ENCODE results near the gene SPAG16. TPM values are rescaled to one million over a fixed set of nuclear protein-coding genes. Genes with fewer than 3 reads are reported as not detected.

The SPAG16 gene
- polyA plus RNA-seq, 3 donors from 2014 or later, result 9.7 to 18.6 (median 11.5) TPM

GRCh38 chr2:213455316-213456008 is 171.2 kb downstream of the SPAG16 start:
- H3K27me3 Mint-ChIP-seq (ENCODE audit: low read depth in 3 of 3), result peaks cover 0 to 2% (median 0%) of the 10 kb centered on the region in 3 donors
- H3K27ac Mint-ChIP-seq, result no peak overlapping the region
- no peak overlapping the region for H3K4me3 Mint-ChIP-seq
- no peaks in the 10 kb centered on the region for H3K4me1 Mint-ChIP-seq
- DNase-seq, result no peak
- H3K36me3 Mint-ChIP-seq, result no peaks in the 10 kb centered on the region
- peaks cover 0 to 6% (median 3%) of the 10 kb centered on the region in 6 donors for H3K9me3 Mint-ChIP-seq

GRCh38 chr2:213475433-213475832 is 191.2 kb downstream of the SPAG16 start:
- H3K27me3 Mint-ChIP-seq (ENCODE audit: low read depth in 3 of 3), result no peaks in the 10 kb centered on the region
- peaks cover 15 to 42% (median 25%) of the 10 kb centered on the region in 6 donors for H3K9me3 Mint-ChIP-seq
- H3K4me3 Mint-ChIP-seq, result no peak overlapping the region
- no peaks in the 10 kb centered on the region for H3K4me1 Mint-ChIP-seq
- no peaks in the 10 kb centered on the region for H3K36me3 Mint-ChIP-seq
- no peak overlapping the region for H3K27ac Mint-ChIP-seq
- DNase-seq, result no peak

GRCh38 chr2:213476641-213477040 is 192.4 kb downstream of the SPAG16 start:
- Mint-ChIP-seq H3K4me1 (no peaks in the 10 kb centered on the region), H3K27me3 (ENCODE audit: low read depth in 3 of 3) (no peaks in the 10 kb centered on the region), H3K9me3 (peaks cover 15 to 42% (median 25%) of the 10 kb centered on the region in 6 donors), H3K27ac (no peak overlapping the region), H3K36me3 (no peaks in the 10 kb centered on the region), H3K4me3 (no peak overlapping the region)
- no peak for DNase-seq

GRCh38 chr2:213490087-213490486 is 205.8 kb downstream of the SPAG16 start:
- Mint-ChIP-seq H3K4me1 (no peaks in the 10 kb centered on the region), H3K9me3 (peaks cover 0 to 4% (median 0%) of the 10 kb centered on the region in 6 donors), H3K27me3 (ENCODE audit: low read depth in 3 of 3) (peaks cover 0 to 1% (median 0%) of the 10 kb centered on the region in 3 donors), H3K36me3 (no peaks in the 10 kb centered on the region), H3K27ac (no peak overlapping the region), H3K4me3 (no peak overlapping the region)
- DNase-seq, result no peak

- no peak overlapping the region for H3K4me3 Mint-ChIP-seq
- no peaks in the 10 kb centered on the region for H3K36me3 Mint-ChIP-seq
- peaks cover 0 to 1% (median 0%) of the 10 kb centered on the region in 3 donors for H3K27me3 Mint-ChIP-seq (ENCODE audit: low read depth in 3 of 3)
- DNase-seq, result no peak
- H3K9me3 Mint-ChIP-seq, result peaks cover 0 to 3% (median 0%) of the 10 kb centered on the region in 6 donors
- no peaks in the 10 kb centered on the region for H3K4me1 Mint-ChIP-seq
- H3K27ac Mint-ChIP-seq, result no peak overlapping the region
These were observed 207.1 kb downstream of the SPAG16 start for GRCh38 chr2:213491376-213491775.

- DNase-seq, result no peak
- Mint-ChIP-seq H3K36me3 (no peaks in the 10 kb centered on the region), H3K27ac (no peak overlapping the region), H3K4me1 (no peaks in the 10 kb centered on the region), H3K27me3 (ENCODE audit: low read depth in 3 of 3) (peaks cover 0 to 2% (median 1%) of the 10 kb centered on the region in 3 donors), H3K4me3 (no peak overlapping the region), H3K9me3 (peaks cover 0 to 3% (median 0%) of the 10 kb centered on the region in 6 donors)
These were observed 212.0 kb downstream of the SPAG16 start for GRCh38 chr2:213496226-213496625.

- H3K36me3 Mint-ChIP-seq, result no peaks in the 10 kb centered on the region
- H3K27ac Mint-ChIP-seq, result no peak overlapping the region
- peaks cover 0 to 3% (median 0%) of the 10 kb centered on the region in 6 donors for H3K9me3 Mint-ChIP-seq
- DNase-seq, result no peak
- H3K4me1 Mint-ChIP-seq, result no peaks in the 10 kb centered on the region
- H3K27me3 Mint-ChIP-seq (ENCODE audit: low read depth in 3 of 3), result peaks cover 0 to 2% (median 0%) of the 10 kb centered on the region in 3 donors
- no peak overlapping the region for H3K4me3 Mint-ChIP-seq
These were observed 216.6 kb downstream of the SPAG16 start for GRCh38 chr2:213500881-213501280.

- DNase-seq, result no peak
- Mint-ChIP-seq H3K27ac (no peak overlapping the region), H3K9me3 (peaks cover 8 to 53% (median 20%) of the 10 kb centered on the region in 6 donors), H3K36me3 (peaks cover 0 to 4% (median 0%) of the 10 kb centered on the region in 3 donors), H3K4me3 (no peak overlapping the region), H3K4me1 (no peaks in the 10 kb centered on the region), H3K27me3 (ENCODE audit: low read depth in 3 of 3) (no peaks in the 10 kb centered on the region)
These were observed 239.9 kb downstream of the SPAG16 start for GRCh38 chr2:213524164-213524563.

GRCh38 chr2:213537579-213537978 is 253.3 kb downstream of the SPAG16 start:
- no peak for DNase-seq
- peaks cover 0 to 2% (median 0%) of the 10 kb centered on the region in 3 donors for H3K27me3 Mint-ChIP-seq (ENCODE audit: low read depth in 3 of 3)
- no peak overlapping the region for H3K4me3 Mint-ChIP-seq
- H3K4me1 Mint-ChIP-seq, result no peaks in the 10 kb centered on the region
- H3K9me3 Mint-ChIP-seq, result peaks cover 0 to 16% (median 2%) of the 10 kb centered on the region in 6 donors
- H3K27ac Mint-ChIP-seq, result no peak overlapping the region
- no peaks in the 10 kb centered on the region for H3K36me3 Mint-ChIP-seq

GRCh38 chr2:213544940-213545339 is 260.7 kb downstream of the SPAG16 start:
- Mint-ChIP-seq H3K36me3 (peaks cover 0 to 3% (median 0%) of the 10 kb centered on the region in 3 donors), H3K4me3 (no peak overlapping the region), H3K9me3 (peaks cover 0 to 6% (median 4%) of the 10 kb centered on the region in 6 donors), H3K27me3 (ENCODE audit: low read depth in 3 of 3) (peaks cover 0 to 2% (median 1%) of the 10 kb centered on the region in 3 donors), H3K27ac (no peak overlapping the region), H3K4me1 (no peaks in the 10 kb centered on the region)
- DNase-seq, result no peak

GRCh38 chr2:213545481-213545880 is 261.2 kb downstream of the SPAG16 start:
- peaks cover 0 to 3% (median 0%) of the 10 kb centered on the region in 3 donors for H3K36me3 Mint-ChIP-seq
- peaks cover 0 to 6% (median 4%) of the 10 kb centered on the region in 6 donors for H3K9me3 Mint-ChIP-seq
- H3K27me3 Mint-ChIP-seq (ENCODE audit: low read depth in 3 of 3), result peaks cover 0 to 2% (median 1%) of the 10 kb centered on the region in 3 donors
- no peak for DNase-seq
- no peak overlapping the region for H3K27ac Mint-ChIP-seq
- H3K4me1 Mint-ChIP-seq, result no peaks in the 10 kb centered on the region
- no peak overlapping the region for H3K4me3 Mint-ChIP-seq

GRCh38 chr2:213545964-213546475 is 261.8 kb downstream of the SPAG16 start:
- DNase-seq, result no peak
- no peak overlapping the region for H3K4me3 Mint-ChIP-seq
- H3K4me1 Mint-ChIP-seq, result no peaks in the 10 kb centered on the region
- peaks cover 0 to 1% (median 0%) of the 10 kb centered on the region in 3 donors for H3K27me3 Mint-ChIP-seq (ENCODE audit: low read depth in 3 of 3)
- H3K9me3 Mint-ChIP-seq, result peaks cover 0 to 6% (median 2%) of the 10 kb centered on the region in 6 donors
- no peak overlapping the region for H3K27ac Mint-ChIP-seq
- peaks cover 0 to 3% (median 0%) of the 10 kb centered on the region in 3 donors for H3K36me3 Mint-ChIP-seq

GRCh38 chr2:213551526-213551925 is 267.3 kb downstream of the SPAG16 start:
- no peak overlapping the region for H3K27ac Mint-ChIP-seq

GRCh38 chr2:213559053-213559452 is 274.8 kb downstream of the SPAG16 start:
- Mint-ChIP-seq H3K4me1 (no peaks in the 10 kb centered on the region), H3K27ac (no peak overlapping the region), H3K4me3 (no peak overlapping the region), H3K27me3 (ENCODE audit: low read depth in 3 of 3) (no peaks in the 10 kb centered on the region), H3K9me3 (peaks cover 2 to 39% (median 17%) of the 10 kb centered on the region in 6 donors), H3K36me3 (peaks cover 0 to 3% (median 0%) of the 10 kb centered on the region in 3 donors)
- no peak for DNase-seq

More at GRCh38 chr2:213551526-213551925, 267.3 kb downstream of the SPAG16 start:
- H3K4me3 Mint-ChIP-seq, result no peak overlapping the region
- no peaks in the 10 kb centered on the region for H3K4me1 Mint-ChIP-seq
- peaks cover 4 to 27% (median 18%) of the 10 kb centered on the region in 6 donors for H3K9me3 Mint-ChIP-seq
- DNase-seq, result no peak
- no peaks in the 10 kb centered on the region for H3K27me3 Mint-ChIP-seq (ENCODE audit: low read depth in 3 of 3)
- H3K36me3 Mint-ChIP-seq, result peaks cover 0 to 3% (median 3%) of the 10 kb centered on the region in 3 donors

Data from immature natural killer cell (primary cell).